ENCODE results near the gene DHX58.

GRCh38 chr17:42127414-42127813 lies 14.9 kb upstream of the DHX58 start:
- TF ChIP-seq SIN3A (IDR thresholded peaks at IDR 0.05; ENCODE audit: borderline replicate concordance, insufficient read depth, low read length) = no peak
- no peak for TF ChIP-seq TAF1 (IDR thresholded peaks at IDR 0.05; ENCODE audit: borderline replicate concordance, insufficient read depth, low read length)
- no peak for TF ChIP-seq POLR2AphosphoS5 (IDR thresholded peaks at IDR 0.05; ENCODE audit: low read depth, low read length)
- TF ChIP-seq REST (IDR thresholded peaks at IDR 0.05; ENCODE audit: insufficient read depth in 1 of 2, low read depth in 2 of 2, low read length in 2 of 2) = no peak
- no peak for TF ChIP-seq FOXP2 (optimal IDR thresholded peaks at IDR 0.05; ENCODE audit: borderline replicate concordance, extremely low read depth, extremely low read length, insufficient read depth)

Data from PFSK-1 (cell line).